Fibroblast of upper back skin (primary cell): ENCODE measurements around the gene GASK1A.

Experiments used
- DNase-seq: peaks from one replicate; pipeline ENCODE4 v3.0.0-alpha.2; 2013

The GASK1A gene

DNA sequence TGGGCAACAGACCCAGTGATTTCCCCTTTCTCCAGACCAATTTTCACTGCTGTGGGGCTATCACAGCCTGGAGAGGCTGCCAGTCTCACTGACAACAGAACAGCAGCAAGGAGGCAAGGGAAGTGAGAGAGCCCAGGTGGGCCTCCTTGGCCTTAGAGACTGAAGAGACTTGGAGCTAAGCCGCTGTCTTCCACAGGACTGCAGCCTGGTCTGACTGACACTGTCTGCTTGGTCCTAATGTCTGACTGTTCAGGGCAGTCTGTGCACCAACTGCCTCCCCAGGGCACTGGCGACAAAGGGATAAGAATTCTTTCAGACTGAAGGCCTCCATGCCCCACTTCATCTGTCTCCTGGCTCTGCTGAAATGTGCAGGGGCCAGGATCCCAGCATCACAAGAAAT lies 115.3 kb downstream of the GASK1A start:
- no peak for DNase-seq

DNA sequence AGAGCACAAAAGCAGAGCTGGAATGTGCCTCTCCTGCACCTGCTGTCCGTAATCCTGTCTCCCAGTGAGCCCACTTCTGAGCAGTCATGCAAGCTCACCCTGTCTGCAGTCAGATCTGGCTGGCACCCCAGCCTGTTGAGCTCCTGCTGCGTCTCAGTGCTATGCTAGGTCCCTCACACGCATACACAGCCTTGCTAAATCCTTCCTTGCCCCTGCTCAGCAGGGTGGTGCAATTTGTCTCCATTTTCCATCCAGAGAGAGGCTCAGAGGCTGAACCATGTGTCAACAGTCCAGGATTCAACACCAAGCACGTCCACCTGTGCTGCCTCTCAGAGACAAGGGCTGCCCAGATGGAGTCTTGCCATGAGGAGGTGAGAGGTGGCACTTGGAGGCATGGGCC lies 115.7 kb downstream of the GASK1A start:
- no peak for DNase-seq

GRCh38 chr3:43095370-43095769 lies 116.3 kb downstream of the GASK1A start:
- DNase-seq = no peak

DNA sequence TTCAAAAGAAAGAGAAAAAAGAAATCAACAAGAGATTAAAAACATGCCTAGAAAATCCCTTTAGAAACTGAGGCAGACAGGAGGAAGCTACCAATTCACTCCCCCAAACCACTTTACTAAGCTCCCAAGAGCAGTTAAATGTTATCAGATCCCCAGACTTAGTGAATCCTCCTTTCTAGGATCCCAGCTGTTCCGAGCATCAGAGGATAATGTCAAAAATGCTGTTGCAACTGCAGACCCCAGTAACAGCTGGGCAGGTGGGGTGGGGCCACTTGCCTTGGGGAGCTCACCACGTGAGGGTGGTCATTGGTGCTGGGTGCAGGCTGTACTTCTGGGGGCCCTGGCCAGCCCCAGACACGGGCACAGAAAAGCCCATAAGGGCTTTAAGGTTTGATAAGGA lies 117.7 kb downstream of the GASK1A start:
- DNase-seq = no peak

DNA sequence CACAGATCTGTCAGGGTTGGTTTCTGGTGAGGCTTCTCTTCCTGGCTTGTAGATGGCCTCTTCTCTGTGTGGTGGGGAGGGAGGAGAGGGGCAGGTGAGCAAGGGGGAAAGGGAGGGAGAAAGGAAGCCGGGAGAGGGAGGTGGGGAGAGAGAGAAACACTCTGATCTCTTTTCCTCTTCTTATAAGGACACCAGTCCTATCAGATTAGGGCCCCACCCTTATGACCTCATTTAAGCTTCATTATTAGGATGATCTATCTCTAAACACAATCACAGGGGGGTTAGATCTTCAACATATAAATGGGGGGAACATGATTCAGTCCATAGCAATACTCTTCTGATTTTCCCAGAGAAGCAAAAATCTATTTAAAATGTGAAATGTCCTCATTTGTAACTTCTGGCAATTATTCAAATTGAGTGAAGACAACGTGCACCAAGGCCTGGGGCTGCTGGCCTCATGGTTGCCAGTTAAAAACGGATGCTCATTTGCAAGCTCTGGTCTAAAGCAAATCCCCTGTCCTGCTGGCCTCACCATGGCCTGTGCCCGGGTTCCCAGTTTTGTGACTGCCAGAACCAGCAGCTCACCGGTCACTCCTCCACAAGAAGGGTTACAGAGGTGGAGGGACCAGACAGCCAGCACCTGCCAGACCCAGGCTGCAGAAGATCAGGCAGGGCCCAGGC lies 118.4 kb downstream of the GASK1A start:
- DNase-seq = no peak

- DNase-seq = no peak
These were observed 119.7 kb downstream of the GASK1A start for GRCh38 chr3:43098761-43099160.

GRCh38 chr3:43102773-43103480 lies 123.8 kb downstream of the GASK1A start:
- no peak for DNase-seq

DNA sequence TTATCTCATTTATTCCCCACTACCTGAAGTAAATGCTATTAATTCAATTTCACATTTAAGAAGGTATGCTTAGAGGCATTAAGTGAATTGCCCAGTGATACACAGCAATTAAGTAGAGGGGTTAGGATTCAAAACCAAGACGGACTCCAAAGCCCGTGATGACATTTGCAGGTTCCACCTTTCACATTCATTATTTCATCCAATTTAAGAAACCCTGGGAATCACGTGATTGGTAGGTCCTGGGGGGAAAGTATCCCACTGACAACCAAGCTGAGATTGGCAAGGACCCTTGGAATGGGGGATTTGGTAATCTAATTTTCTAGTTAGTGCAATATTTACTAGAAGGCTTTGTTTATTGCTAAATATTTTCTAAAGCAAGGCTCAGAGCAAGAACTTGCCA lies 124.9 kb downstream of the GASK1A start:
- no peak for DNase-seq

DNA sequence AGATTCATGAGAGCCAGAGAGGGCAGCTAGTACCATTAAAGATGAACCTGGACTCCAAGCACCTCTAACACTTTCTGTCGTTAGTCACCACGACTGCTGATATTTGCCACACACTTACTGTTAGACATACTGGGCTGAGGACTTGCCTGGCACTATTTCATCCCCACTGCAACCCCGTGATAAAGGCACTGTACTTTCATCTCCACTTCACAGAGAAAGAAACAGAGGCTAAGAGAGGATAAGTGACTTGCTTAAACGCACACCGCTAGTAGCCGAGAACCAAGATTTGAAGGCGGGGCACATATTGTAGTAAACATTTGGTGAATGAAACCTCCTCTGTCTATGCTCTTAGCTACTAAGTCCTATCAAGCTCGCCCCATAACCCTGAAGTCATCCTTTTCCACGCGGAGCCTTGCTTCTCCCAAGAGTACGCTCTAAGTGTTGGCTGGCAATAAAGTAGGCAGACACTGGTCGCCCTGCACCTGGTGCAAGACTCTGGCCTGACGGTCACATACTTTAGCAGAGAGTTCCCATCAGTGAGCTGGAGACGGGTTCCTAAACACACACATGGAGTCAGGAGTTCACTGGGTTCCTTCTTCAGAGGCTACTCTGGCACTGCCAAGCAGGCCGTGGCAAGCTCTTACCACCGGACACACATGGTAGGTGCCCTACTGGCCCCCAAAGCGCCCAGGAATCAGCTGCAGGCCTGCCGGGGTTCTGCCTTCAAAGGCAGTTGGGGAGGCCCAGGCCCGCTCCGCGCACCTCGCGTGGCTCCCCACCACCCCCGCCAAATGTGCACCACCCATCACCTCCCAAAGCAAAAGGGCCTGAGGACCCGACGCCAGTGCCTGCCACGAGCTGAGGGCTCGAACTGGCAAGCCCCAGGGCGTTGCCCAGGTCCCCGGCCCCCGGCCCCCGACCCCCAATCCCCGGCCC lies 125.8 kb downstream of the GASK1A start:
- DNase-seq = no peak

DNA sequence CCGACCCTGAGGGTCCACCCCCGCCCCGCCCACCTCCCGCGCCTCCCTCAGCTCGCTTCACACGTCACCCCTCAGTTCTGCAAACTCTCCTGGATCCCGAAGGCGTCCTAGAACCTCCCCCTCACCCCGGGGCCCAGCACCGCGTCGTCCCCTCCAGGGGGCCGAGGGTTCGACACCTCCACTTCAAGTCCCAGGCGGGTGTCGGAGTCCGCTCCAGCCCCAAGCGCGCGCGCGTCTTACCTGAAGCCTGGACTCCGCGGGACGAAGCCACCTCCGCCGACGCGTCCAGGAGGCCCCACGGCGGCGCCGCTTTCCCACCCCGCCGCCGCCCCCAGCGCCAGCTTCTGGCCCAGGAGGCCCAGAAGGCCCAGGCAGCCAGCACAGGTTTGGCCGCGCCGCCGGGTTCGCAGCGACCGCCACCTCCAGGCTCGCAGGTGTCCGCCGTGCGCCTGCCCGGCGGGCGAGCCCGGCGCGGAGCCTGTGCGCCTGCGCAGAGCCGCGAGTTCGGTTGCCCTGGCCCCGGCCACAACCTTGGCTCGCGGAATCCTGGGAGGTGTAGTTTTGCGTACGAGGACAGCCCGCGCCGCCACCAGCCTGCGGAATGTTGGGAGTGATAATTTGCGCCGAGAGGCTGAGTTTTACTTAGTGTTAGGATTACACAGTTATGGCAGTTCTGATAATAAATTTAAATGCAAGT lies 126.6 kb downstream of the GASK1A start, which contains the start of gene POMGNT2:
Gene POMGNT2, minus strand, starts transcription at position 484 of the 697 bp plus-strand sequence. CDS start 24,648 bp downstream, outside the sequence.
- DNase-seq = peak; percentile 81

DNA sequence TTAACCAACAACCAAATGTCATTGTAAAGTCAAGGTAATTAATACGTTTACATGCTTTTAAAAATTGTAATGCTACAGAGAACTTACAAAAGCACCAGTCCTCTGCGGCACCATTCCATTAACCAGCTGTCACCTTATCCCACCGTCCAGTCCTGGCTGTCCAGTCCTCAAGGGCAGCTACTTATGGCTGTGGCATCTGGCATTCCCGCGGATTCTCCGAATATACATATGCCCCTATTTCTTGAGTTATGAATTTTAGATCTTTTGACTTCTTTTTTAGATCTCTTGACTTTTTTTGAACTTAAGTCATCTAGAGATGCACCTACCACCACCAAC lies 127.2 kb downstream of the GASK1A start:
- DNase-seq = no peak
